ENCODE data around the gene CRELD1. TPM values are rescaled to one million over a fixed set of nuclear protein-coding genes. Genes with fewer than 3 reads are reported as not detected.
A peak's percentile ranks its signal among the peaks of the same experiment; 100 is the strongest.

The CRELD1 gene
- total RNA-seq, 4 donors from 2014 or later = 7.1 to 36.8 (median 18.9) TPM

DNA sequence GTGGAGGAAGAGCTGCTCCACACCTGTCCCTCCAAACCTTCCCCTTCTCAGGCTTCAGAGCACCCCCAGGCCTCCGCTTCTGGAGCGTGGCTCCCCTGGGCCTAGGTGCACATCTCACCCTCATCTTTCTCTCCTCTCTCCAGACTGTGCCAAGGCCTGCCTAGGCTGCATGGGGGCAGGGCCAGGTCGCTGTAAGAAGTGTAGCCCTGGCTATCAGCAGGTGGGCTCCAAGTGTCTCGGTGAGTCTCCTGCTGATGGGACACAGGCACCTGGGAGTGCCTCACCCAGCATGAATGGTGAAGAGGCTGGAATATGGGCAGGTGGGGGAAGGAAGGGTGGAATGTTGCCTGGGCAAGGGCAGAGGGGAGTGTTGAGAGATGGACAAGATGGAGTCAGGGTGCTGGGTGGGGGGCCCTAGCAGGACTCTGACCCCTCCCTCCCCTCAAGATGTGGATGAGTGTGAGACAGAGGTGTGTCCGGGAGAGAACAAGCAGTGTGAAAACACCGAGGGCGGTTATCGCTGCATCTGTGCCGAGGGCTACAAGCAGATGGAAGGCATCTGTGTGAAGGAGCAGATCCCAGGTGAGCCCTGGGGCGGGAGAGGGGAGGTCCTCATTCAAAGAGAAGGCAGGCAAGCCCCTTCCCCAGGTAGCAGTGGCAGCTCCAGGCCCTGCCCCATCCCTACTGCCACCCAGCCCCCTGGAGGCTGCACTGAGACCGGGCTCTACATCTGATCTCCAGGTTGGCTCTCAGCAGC, 9.5 kb downstream of the CRELD1 start:
- in situ Hi-C loops (cut with MboI; ENCODE audit: low pct_ligation_motif_present in 1 of 4, low pct_unique_long_range_greater_than_20kb in 1 of 4, low sequenced_read_pairs in 3 of 4) = no loop called here
- Histone ChIP-seq H3K36me3 (no peaks in the 10 kb centered on the region), H3K9me3 (no peaks in the 10 kb centered on the region), H3K4me1 (peaks cover 1 to 22% (median 12%) of the 10 kb centered on the region in 4 donors), H3K27ac (no peak overlapping the region), H3K4me3 (no peak overlapping the region), H3K27me3 (no peaks in the 10 kb centered on the region)
- TF ChIP-seq, protein P1, sequence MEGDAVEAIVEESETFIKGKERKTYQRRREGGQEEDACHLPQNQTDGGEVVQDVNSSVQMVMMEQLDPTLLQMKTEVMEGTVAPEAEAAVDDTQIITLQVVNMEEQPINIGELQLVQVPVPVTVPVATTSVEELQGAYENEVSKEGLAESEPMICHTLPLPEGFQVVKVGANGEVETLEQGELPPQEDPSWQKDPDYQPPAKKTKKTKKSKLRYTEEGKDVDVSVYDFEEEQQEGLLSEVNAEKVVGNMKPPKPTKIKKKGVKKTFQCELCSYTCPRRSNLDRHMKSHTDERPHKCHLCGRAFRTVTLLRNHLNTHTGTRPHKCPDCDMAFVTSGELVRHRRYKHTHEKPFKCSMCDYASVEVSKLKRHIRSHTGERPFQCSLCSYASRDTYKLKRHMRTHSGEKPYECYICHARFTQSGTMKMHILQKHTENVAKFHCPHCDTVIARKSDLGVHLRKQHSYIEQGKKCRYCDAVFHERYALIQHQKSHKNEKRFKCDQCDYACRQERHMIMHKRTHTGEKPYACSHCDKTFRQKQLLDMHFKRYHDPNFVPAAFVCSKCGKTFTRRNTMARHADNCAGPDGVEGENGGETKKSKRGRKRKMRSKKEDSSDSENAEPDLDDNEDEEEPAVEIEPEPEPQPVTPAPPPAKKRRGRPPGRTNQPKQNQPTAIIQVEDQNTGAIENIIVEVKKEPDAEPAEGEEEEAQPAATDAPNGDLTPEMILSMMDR (IDR thresholded peaks at IDR 0.05) = no peak
- TF ChIP-seq POLR2AphosphoS5 (IDR thresholded peaks at IDR 0.05) (no peak), EP300 (IDR thresholded peaks at IDR 0.05; ENCODE audit: low read depth) (no peak), POLR2A (IDR thresholded peaks at IDR 0.05) (no peak)
- WGBS, 2 donors (ENCODE audit: low coverage in 1 of 2) = 92% methylated on average over 11 of the region's 11 CpGs; no CpG with 5 or more reads in 1 of the 2 donors
- DNase-seq = no peak
- intact Hi-C loops (cut with DNase I; ENCODE audit: low total_unique reads) = loop anchor here (10.0 kb wide), 1 partner anchor 82 kb away; the partner anchor contains the start of gene FANCD2

GRCh38 chr3:9944271-9944670, 10.6 kb downstream of the CRELD1 start:
- 96% methylated on average over 11 of the region's 11 CpGs; no CpG with 5 or more reads in 1 of the 2 donors for WGBS, 2 donors (ENCODE audit: low coverage in 1 of 2)
- H3K36me3 ChIP-seq = no peaks in the 10 kb centered on the region
- TF ChIP-seq POLR2AphosphoS5 (IDR thresholded peaks at IDR 0.05) (no peak), POLR2A (IDR thresholded peaks at IDR 0.05) (no peak), EP300 (IDR thresholded peaks at IDR 0.05; ENCODE audit: low read depth) (no peak)
- TF ChIP-seq, protein P1 (IDR thresholded peaks at IDR 0.05) = no peak
- intact Hi-C loops (cut with DNase I; ENCODE audit: low total_unique reads) = loop anchor here (10.0 kb wide), 1 partner anchor 81 kb away; the partner anchor contains the start of gene FANCD2
- H3K27me3 ChIP-seq = no peaks in the 10 kb centered on the region
- in situ Hi-C loops (cut with MboI; ENCODE audit: low pct_ligation_motif_present in 1 of 4, low pct_unique_long_range_greater_than_20kb in 1 of 4, low sequenced_read_pairs in 3 of 4) = no loop called here
- H3K9me3 ChIP-seq = no peaks in the 10 kb centered on the region
- DNase-seq = no peak
- no peak overlapping the region for H3K27ac ChIP-seq
- H3K4me1 ChIP-seq = peaks cover 3 to 22% (median 13%) of the 10 kb centered on the region in 4 donors
- no peak overlapping the region for H3K4me3 ChIP-seq

GRCh38 chr3:9945358-9945757, 11.7 kb downstream of the CRELD1 start:
- 77 to 84% methylated on average over 8 to 10 of the region's 10 CpGs for WGBS, 2 donors (ENCODE audit: low coverage in 1 of 2)
- intact Hi-C loops (cut with DNase I; ENCODE audit: low total_unique reads) = loop anchor here (10.0 kb wide), 1 partner anchor 79 kb away; the partner anchor contains the start of gene FANCD2
- Histone ChIP-seq H3K9me3 (no peaks in the 10 kb centered on the region), H3K27me3 (no peaks in the 10 kb centered on the region), H3K4me3 (no peak overlapping the region), H3K27ac (peak overlapping the region in 1 of 4 donors; percentile 89), H3K4me1 (peaks cover 3 to 22% (median 13%) of the 10 kb centered on the region in 4 donors), H3K36me3 (no peaks in the 10 kb centered on the region)
- in situ Hi-C loops (cut with MboI; ENCODE audit: low pct_ligation_motif_present in 1 of 4, low pct_unique_long_range_greater_than_20kb in 1 of 4, low sequenced_read_pairs in 3 of 4) = no loop called here
- no peak for DNase-seq
- TF ChIP-seq POLR2AphosphoS5 (IDR thresholded peaks at IDR 0.05) = no peak
- TF ChIP-seq, protein P1 (IDR thresholded peaks at IDR 0.05) = no peak
- TF ChIP-seq EP300 (IDR thresholded peaks at IDR 0.05; ENCODE audit: low read depth) = no peak
- no peak for TF ChIP-seq POLR2A (IDR thresholded peaks at IDR 0.05)

Measured in transverse colon (tissue), 4 donors.